ENCODE measurements around the gene NR5A2. TPM values are rescaled to one million over a fixed set of nuclear protein-coding genes. Genes with fewer than 3 reads are reported as not detected.

Gene NR5A2
- total RNA-seq, 1 donor from 2014 or later, result 1.4 TPM

DNA sequence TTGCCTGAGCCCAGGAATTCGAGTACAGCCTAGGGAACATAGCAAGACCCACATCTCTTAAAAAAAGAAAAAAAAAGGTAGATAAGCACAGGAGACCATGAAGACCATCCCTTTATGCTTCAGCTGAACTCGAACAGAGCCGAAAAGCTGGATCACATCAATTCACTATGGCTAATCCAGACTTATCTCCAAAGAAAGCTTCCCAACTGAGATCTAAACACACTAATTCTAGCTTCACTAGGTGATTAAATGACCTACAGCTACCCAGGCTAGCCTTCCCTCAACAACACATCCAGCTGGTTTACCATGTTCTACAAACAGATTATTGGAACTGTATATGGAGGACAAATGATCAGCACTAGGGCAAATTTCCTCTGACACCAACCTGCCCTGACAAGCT lies 44.0 kb upstream of the NR5A2 start:
- DNase-seq, result no peak
- Histone ChIP-seq H3K36me3 (no peaks in the 10 kb centered on the region), H3K4me3 (no peak overlapping the region), H3K27ac (no peak overlapping the region), H3K9me3 (no peaks in the 10 kb centered on the region), H3K27me3 (ENCODE audit: low read depth) (no peaks in the 10 kb centered on the region), H3K4me1 (no peaks in the 10 kb centered on the region)
- no peak for ATAC-seq
- intact Hi-C loops (cut with DNase I), result no loop called here
- TF ChIP-seq, protein P1, sequence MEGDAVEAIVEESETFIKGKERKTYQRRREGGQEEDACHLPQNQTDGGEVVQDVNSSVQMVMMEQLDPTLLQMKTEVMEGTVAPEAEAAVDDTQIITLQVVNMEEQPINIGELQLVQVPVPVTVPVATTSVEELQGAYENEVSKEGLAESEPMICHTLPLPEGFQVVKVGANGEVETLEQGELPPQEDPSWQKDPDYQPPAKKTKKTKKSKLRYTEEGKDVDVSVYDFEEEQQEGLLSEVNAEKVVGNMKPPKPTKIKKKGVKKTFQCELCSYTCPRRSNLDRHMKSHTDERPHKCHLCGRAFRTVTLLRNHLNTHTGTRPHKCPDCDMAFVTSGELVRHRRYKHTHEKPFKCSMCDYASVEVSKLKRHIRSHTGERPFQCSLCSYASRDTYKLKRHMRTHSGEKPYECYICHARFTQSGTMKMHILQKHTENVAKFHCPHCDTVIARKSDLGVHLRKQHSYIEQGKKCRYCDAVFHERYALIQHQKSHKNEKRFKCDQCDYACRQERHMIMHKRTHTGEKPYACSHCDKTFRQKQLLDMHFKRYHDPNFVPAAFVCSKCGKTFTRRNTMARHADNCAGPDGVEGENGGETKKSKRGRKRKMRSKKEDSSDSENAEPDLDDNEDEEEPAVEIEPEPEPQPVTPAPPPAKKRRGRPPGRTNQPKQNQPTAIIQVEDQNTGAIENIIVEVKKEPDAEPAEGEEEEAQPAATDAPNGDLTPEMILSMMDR (IDR thresholded peaks at IDR 0.05), result no peak

DNA sequence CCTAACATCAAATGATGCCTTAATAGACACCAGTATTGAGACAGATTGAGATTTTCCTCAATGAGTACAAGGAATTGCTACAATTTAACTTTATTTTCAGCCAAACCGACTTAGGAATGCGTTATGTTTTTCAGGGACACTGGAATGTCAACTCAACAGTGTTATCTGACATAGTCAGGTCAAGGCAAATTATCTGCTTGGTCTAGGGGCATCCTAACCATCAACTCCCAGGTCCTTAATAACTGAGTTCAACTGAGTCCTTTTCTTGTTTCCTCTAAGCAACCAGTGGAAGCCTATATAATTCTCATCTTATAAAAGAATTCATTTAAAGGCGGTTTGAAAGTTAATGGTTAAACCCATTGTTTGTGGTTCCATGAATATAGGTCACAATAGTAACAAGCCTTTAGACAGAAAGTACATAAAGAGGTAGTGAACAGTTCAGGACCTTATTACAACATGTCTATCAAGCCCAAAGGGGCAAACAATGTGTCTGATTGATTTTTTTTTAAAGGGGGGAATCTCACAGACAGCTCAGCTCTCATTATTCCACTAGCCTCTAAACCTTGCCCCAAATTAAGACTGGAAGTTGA lies 32.3 kb upstream of the NR5A2 start:
- Histone ChIP-seq H3K27ac (no peak overlapping the region), H3K9me3 (no peaks in the 10 kb centered on the region), H3K27me3 (ENCODE audit: low read depth) (no peaks in the 10 kb centered on the region), H3K36me3 (no peaks in the 10 kb centered on the region), H3K4me1 (no peaks in the 10 kb centered on the region), H3K4me3 (no peak overlapping the region)
- ATAC-seq (no peak), DNase-seq (no peak)
- intact Hi-C loops (cut with DNase I), result no loop called here
- TF ChIP-seq, protein P1 (IDR thresholded peaks at IDR 0.05), result no peak

DNA sequence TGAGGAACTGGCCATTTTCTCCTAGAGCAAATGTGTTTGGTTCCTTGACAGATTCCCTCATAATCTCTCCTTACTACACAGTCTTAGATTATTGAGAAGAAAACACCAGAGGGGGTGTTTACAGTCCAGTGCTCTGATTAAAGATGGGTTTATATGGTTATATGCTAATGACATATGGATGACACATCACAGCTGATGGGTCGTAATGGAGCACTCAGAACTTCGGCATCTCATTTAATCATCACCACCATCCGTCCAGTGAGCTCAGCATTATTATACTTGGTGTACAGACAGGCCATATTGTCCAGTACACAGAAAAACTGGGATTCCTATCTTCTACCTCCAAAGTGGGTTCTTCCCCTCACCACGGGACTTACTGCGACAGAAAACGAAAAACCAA lies 22.3 kb upstream of the NR5A2 start:
- TF ChIP-seq, protein P1 (IDR thresholded peaks at IDR 0.05), result no peak
- Histone ChIP-seq H3K27ac (no peak overlapping the region), H3K9me3 (no peaks in the 10 kb centered on the region), H3K36me3 (no peaks in the 10 kb centered on the region), H3K27me3 (ENCODE audit: low read depth) (no peaks in the 10 kb centered on the region), H3K4me1 (no peaks in the 10 kb centered on the region), H3K4me3 (no peak overlapping the region)
- ATAC-seq, result no peak
- DNase-seq, result no peak
- intact Hi-C loops (cut with DNase I), result no loop called here

DNA sequence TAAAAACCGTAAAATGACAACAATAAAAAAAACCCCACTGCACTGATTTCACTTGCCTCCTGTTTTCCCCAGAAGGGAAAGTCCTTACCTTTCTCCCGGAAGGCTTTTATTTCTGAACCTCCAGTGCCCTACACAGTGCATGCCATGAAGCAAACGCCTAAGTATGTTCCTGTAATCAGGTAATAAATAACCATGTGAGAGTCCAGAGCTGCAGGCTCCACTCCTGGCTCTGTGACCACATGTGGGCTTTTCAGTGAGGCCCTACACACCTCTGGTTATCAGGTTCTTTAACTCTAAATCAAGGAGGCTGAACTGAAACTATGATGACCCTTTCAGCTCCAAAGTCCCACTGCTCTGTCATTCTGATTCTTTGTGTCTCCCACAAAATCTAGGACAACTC lies 20.8 kb upstream of the NR5A2 start:
- intact Hi-C loops (cut with DNase I), result no loop called here
- H3K4me1 ChIP-seq, result no peaks in the 10 kb centered on the region
- H3K4me3 ChIP-seq, result no peak overlapping the region
- no peaks in the 10 kb centered on the region for H3K36me3 ChIP-seq
- DNase-seq (no peak), ATAC-seq (no peak)
- TF ChIP-seq, protein P1 (IDR thresholded peaks at IDR 0.05), result no peak
- no peaks in the 10 kb centered on the region for H3K9me3 ChIP-seq
- H3K27ac ChIP-seq, result no peak overlapping the region
- no peaks in the 10 kb centered on the region for H3K27me3 ChIP-seq (ENCODE audit: low read depth)

DNA sequence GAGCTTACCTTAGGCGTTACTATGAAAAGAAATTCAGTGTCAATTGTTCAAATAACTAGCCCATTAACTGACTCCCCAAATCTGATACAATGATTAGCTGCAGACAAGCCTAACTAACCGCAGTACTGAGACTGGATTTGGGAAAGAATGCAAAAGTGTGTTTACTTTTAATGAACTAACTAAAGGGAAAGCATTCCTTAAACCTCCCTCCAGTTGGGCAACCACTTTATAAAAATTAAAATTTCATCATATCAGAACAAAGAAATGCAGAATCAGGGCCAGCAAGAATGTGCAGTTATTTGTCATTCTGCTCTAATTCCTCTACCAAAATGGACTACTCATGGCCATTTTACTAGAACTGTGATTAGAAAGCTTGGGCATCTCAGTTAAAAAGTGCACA lies 11.7 kb upstream of the NR5A2 start:
- H3K9me3 ChIP-seq, result no peaks in the 10 kb centered on the region
- intact Hi-C loops (cut with DNase I), result no loop called here
- H3K4me3 ChIP-seq, result no peak overlapping the region
- DNase-seq (no peak), ATAC-seq (no peak)
- H3K27me3 ChIP-seq (ENCODE audit: low read depth), result no peaks in the 10 kb centered on the region
- H3K27ac ChIP-seq, result no peak overlapping the region
- H3K36me3 ChIP-seq, result no peaks in the 10 kb centered on the region
- no peaks in the 10 kb centered on the region for H3K4me1 ChIP-seq
- TF ChIP-seq, protein P1 (IDR thresholded peaks at IDR 0.05), result no peak
